ENCODE data around the gene AHI1.

GRCh38 chr6:135403584-135403983 lies 94.0 kb downstream of the AHI1 start:
- TF ChIP-seq CTCF (IDR thresholded peaks at IDR 0.05) = no peak
- no peak for TF ChIP-seq POLR2A (IDR thresholded peaks at IDR 0.05)

Data from testis (tissue), 2 donors.